ENCODE measurements around the gene CELF5.

DNA sequence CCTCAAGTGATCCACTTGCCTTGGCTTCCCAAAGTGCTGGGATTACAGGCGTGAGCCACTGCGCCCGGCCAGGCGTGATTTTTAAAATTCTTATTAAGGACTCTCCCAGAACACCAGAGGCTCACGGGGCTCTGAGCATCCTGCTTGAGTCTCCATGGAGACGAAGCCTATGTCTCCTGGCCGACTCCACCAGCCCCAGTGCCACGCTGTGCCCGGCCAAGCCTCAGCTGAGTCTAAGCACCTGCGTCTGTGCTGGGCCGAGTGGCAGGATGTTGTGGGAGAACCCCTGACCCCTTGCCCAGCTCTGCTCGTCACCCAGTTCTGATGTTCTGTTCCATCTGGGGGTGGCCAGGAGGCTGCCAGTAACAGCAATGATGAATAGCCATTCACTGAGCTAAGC is 3.9 kb upstream of the CELF5 start:
- TF ChIP-seq ZNF37A (tag by site-specific recombination; IDR thresholded peaks at IDR 0.05), result no peak
- TF ChIP-seq, protein P1, sequence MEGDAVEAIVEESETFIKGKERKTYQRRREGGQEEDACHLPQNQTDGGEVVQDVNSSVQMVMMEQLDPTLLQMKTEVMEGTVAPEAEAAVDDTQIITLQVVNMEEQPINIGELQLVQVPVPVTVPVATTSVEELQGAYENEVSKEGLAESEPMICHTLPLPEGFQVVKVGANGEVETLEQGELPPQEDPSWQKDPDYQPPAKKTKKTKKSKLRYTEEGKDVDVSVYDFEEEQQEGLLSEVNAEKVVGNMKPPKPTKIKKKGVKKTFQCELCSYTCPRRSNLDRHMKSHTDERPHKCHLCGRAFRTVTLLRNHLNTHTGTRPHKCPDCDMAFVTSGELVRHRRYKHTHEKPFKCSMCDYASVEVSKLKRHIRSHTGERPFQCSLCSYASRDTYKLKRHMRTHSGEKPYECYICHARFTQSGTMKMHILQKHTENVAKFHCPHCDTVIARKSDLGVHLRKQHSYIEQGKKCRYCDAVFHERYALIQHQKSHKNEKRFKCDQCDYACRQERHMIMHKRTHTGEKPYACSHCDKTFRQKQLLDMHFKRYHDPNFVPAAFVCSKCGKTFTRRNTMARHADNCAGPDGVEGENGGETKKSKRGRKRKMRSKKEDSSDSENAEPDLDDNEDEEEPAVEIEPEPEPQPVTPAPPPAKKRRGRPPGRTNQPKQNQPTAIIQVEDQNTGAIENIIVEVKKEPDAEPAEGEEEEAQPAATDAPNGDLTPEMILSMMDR (tag by site-specific recombination; IDR thresholded peaks at IDR 0.05), result no peak
- TF ChIP-seq ZNF473 (tag by site-specific recombination; IDR thresholded peaks at IDR 0.05), result no peak
- TF ChIP-seq ZBTB17 (tag by site-specific recombination; IDR thresholded peaks at IDR 0.05), result no peak
- TF ChIP-seq ZNF391 (tag by site-specific recombination; IDR thresholded peaks at IDR 0.05; ENCODE audit: borderline replicate concordance, low read depth), result no peak
- no peak for TF ChIP-seq ZNF777 (tag by site-specific recombination; IDR thresholded peaks at IDR 0.05; ENCODE audit: borderline replicate concordance)
- TF ChIP-seq, protein P2, sequence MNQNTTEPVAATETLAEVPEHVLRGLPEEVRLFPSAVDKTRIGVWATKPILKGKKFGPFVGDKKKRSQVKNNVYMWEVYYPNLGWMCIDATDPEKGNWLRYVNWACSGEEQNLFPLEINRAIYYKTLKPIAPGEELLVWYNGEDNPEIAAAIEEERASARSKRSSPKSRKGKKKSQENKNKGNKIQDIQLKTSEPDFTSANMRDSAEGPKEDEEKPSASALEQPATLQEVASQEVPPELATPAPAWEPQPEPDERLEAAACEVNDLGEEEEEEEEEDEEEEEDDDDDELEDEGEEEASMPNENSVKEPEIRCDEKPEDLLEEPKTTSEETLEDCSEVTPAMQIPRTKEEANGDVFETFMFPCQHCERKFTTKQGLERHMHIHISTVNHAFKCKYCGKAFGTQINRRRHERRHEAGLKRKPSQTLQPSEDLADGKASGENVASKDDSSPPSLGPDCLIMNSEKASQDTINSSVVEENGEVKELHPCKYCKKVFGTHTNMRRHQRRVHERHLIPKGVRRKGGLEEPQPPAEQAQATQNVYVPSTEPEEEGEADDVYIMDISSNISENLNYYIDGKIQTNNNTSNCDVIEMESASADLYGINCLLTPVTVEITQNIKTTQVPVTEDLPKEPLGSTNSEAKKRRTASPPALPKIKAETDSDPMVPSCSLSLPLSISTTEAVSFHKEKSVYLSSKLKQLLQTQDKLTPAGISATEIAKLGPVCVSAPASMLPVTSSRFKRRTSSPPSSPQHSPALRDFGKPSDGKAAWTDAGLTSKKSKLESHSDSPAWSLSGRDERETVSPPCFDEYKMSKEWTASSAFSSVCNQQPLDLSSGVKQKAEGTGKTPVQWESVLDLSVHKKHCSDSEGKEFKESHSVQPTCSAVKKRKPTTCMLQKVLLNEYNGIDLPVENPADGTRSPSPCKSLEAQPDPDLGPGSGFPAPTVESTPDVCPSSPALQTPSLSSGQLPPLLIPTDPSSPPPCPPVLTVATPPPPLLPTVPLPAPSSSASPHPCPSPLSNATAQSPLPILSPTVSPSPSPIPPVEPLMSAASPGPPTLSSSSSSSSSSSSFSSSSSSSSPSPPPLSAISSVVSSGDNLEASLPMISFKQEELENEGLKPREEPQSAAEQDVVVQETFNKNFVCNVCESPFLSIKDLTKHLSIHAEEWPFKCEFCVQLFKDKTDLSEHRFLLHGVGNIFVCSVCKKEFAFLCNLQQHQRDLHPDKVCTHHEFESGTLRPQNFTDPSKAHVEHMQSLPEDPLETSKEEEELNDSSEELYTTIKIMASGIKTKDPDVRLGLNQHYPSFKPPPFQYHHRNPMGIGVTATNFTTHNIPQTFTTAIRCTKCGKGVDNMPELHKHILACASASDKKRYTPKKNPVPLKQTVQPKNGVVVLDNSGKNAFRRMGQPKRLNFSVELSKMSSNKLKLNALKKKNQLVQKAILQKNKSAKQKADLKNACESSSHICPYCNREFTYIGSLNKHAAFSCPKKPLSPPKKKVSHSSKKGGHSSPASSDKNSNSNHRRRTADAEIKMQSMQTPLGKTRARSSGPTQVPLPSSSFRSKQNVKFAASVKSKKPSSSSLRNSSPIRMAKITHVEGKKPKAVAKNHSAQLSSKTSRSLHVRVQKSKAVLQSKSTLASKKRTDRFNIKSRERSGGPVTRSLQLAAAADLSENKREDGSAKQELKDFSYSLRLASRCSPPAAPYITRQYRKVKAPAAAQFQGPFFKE (tag by site-specific recombination; IDR thresholded peaks at IDR 0.05; ENCODE audit: borderline replicate concordance), result no peak
- TF ChIP-seq ZNF660 (tag by site-specific recombination; IDR thresholded peaks at IDR 0.05), result no peak
- TF ChIP-seq, protein P3, sequence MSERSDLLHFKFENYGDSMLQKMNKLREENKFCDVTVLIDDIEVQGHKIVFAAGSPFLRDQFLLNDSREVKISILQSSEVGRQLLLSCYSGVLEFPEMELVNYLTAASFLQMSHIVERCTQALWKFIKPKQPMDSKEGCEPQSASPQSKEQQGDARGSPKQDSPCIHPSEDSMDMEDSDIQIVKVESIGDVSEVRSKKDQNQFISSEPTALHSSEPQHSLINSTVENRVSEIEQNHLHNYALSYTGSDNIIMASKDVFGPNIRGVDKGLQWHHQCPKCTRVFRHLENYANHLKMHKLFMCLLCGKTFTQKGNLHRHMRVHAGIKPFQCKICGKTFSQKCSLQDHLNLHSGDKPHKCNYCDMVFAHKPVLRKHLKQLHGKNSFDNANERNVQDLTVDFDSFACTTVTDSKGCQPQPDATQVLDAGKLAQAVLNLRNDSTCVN (tag by site-specific recombination; optimal IDR thresholded peaks at IDR 0.05), result no peak
- TF ChIP-seq, protein P4, sequence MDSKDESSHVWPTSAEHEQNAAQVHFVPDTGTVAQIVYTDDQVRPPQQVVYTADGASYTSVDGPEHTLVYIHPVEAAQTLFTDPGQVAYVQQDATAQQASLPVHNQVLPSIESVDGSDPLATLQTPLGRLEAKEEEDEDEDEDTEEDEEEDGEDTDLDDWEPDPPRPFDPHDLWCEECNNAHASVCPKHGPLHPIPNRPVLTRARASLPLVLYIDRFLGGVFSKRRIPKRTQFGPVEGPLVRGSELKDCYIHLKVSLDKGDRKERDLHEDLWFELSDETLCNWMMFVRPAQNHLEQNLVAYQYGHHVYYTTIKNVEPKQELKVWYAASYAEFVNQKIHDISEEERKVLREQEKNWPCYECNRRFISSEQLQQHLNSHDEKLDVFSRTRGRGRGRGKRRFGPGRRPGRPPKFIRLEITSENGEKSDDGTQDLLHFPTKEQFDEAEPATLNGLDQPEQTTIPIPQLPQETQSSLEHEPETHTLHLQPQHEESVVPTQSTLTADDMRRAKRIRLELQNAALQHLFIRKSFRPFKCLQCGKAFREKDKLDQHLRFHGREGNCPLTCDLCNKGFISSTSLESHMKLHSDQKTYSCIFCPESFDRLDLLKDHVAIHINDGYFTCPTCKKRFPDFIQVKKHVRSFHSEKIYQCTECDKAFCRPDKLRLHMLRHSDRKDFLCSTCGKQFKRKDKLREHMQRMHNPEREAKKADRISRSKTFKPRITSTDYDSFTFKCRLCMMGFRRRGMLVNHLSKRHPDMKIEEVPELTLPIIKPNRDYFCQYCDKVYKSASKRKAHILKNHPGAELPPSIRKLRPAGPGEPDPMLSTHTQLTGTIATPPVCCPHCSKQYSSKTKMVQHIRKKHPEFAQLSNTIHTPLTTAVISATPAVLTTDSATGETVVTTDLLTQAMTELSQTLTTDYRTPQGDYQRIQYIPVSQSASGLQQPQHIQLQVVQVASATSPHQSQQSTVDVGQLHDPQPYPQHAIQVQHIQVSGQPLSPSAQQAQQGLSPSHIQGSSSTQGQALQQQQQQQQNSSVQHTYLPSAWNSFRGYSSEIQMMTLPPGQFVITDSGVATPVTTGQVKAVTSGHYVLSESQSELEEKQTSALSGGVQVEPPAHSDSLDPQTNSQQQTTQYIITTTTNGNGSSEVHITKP (tag by site-specific recombination; IDR thresholded peaks at IDR 0.05), result no peak
- TF ChIP-seq ZNF623 (tag by site-specific recombination; IDR thresholded peaks at IDR 0.05), result no peak
